Left renal pelvis (tissue), 4 donors: ENCODE results near the gene LRIG3. TPM values are rescaled to one million over a fixed set of nuclear protein-coding genes. Genes with fewer than 3 reads are reported as not detected.
"Not testable (repeated sequence)": the region's sequence is repeated elsewhere in the genome, so short reads cannot be mapped to it uniquely, and the experiment has no call there.

Experiments
- DNase-seq, 4 donors: peaks; one replicate each; pipeline ENCODE4 v3.0.0-alpha.2; 2013; ENCODE audit warnings: low read depth in 4 of 4, low spot score in 3 of 4
- polyA plus RNA-seq, 4 donors: library from polyadenylated mRNA; unstranded; fragments of 120-200 nt; gene quantifications; one replicate each; pipeline ENCODE4 v1.2.1, GENCODE V29; 2013; ENCODE audit not compliant: insufficient read length in 4 of 4

Gene LRIG3
- polyA plus RNA-seq, 4 donors: 35.1 to 104 (median 35.9) TPM

DNA sequence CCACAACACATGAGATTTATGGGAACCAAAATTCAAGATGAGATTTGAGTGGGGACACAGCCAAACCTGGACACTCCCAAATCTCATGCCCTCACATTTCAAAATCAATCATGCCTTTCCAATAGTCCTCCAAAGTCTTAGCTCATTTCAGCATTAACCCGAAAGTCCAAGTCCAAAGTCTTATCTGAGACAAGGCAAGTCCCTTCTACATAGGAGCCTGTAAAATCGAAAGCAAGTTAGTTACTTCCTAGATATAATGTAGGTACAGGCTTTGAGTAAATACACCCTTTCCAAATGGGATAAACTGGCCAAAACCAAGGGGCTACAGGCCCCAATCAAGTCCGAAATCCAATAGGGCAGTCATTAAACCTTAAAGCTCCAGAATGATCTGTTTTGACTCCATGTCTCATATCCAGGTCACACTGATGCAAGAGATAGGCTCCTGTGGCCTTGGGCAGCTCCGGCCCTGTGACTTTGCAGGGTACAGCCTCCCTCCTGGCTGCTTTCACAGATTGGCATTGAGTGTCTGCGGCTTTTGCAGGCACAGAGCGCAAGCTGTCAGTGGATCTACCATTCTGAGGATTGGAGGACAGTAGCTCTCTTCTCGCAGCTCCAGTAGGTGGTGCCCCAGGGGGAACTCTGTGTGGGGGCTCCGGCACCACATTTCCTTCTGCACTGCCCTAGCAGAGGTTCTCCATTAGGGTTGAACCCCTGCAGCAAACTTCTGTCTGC, 60.1 kb downstream of the LRIG3 start:
- no peak for DNase-seq

DNA sequence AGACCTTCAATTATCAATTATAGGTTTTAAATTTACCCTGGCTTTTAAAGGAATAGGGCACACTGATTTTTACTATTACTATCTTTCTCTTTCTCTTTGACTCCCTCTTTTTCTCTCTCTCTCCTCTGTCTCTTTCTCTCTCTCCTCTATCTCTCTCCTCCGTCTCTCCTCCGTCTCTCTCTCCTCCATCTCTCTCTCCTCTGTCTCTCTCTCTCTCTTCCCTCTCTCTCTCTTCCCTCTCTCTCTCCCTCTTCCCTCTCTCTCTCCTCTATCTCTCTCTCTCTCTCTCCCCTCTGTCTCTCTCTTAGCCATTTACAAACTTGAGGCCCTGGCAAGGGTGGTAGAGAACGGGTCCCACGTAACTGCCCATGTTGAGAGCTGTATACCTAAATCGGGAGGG, 62.3 kb downstream of the LRIG3 start:
- no peak for DNase-seq

GRCh38 chr12:58857206-58857605, 63.1 kb downstream of the LRIG3 start:
- DNase-seq: not testable (repeated sequence)

GRCh38 chr12:58855630-58856029, 64.7 kb downstream of the LRIG3 start:
- DNase-seq: not testable (repeated sequence)

GRCh38 chr12:58850826-58851225, 69.5 kb downstream of the LRIG3 start:
- no peak for DNase-seq

- DNase-seq: peak in 1 of 4 donors; percentile 6
Measured at GRCh38 chr12:58847901-58848600, 72.3 kb downstream of the LRIG3 start.

- no peak for DNase-seq
Measured at GRCh38 chr12:58844161-58844560, 76.1 kb downstream of the LRIG3 start.

GRCh38 chr12:58841058-58841798, 79.1 kb downstream of the LRIG3 start:
- no peak for DNase-seq

GRCh38 chr12:58833853-58834252, 86.5 kb downstream of the LRIG3 start:
- DNase-seq: no peak

- no peak for DNase-seq
Measured at GRCh38 chr12:58832920-58833319, 87.4 kb downstream of the LRIG3 start.
